Right lobe of liver (tissue), 4 donors: ENCODE data around the gene NEK10.

ENCODE experiments used
- POLR2A ChIP-seq: fragments of 450-650 bp; IDR thresholded peaks from one replicate; pipeline ENCODE4 v1.6.1; 2017; ENCODE audit warnings: antibody characterized with exemption, mild to moderate bottlenecking
- TF ChIP-seq, protein P1 (sequence below), 4 donors: fragments of 200-600 bp in 3 of 4; fragments of 450-650 bp in 1 of 4; IDR thresholded peaks; one replicate each; pipeline versions ENCODE4 v1.5.1 to v1.8.0; 2016 to 2022; ENCODE audit warnings: antibody characterized with exemption in 4 of 4, mild to moderate bottlenecking in 2 of 4
- donor health status: DM: no; HTN: no; CAD: no.
- donor health status: DM: no; HTN: no; CAD: no.
- donor health status: DM: no; HTN: yes; CAD: no.

DNA sequence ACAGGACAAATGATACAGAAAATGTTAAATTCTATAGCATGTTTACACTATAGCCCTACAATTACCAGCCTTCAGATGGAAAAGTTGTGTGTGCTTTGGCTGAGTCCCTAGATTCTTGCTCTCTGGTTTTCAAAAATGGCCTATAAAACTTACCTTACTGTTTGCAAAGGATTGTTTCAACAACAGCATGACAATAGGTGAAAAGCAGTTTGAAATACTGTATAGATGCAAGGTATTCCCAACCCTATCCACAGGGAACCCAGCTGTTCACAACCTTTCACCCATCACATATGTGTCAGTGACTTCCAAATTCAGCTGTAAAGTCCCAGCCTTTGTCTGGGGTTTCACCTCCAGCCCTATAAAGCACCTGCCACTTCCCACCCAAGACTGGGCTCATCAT is 97.3 kb downstream of the NEK10 start:
- TF ChIP-seq, protein P1, sequence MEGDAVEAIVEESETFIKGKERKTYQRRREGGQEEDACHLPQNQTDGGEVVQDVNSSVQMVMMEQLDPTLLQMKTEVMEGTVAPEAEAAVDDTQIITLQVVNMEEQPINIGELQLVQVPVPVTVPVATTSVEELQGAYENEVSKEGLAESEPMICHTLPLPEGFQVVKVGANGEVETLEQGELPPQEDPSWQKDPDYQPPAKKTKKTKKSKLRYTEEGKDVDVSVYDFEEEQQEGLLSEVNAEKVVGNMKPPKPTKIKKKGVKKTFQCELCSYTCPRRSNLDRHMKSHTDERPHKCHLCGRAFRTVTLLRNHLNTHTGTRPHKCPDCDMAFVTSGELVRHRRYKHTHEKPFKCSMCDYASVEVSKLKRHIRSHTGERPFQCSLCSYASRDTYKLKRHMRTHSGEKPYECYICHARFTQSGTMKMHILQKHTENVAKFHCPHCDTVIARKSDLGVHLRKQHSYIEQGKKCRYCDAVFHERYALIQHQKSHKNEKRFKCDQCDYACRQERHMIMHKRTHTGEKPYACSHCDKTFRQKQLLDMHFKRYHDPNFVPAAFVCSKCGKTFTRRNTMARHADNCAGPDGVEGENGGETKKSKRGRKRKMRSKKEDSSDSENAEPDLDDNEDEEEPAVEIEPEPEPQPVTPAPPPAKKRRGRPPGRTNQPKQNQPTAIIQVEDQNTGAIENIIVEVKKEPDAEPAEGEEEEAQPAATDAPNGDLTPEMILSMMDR (IDR thresholded peaks at IDR 0.05), result no peak
- no peak for TF ChIP-seq POLR2A
